GM12878 (cell line): ENCODE data around the gene SPRED3. TPM values are rescaled to one million over a fixed set of nuclear protein-coding genes. Genes with fewer than 3 reads are reported as not detected.
A peak's percentile ranks its signal among the peaks of the same experiment; 100 is the strongest.

Source experiments
- ATAC-seq: fragments of 200-7000 bp; cut with Tn5 transposase; 3 replicates; pipeline ENCODE4 v1.9.1; 2020; ENCODE audit warnings: mild to moderate bottlenecking, moderate library complexity
- BruUV-seq: library from RNA; stranded (reverse); fragments of 400-500 nt; replicated peaks from 2 replicates; lab custom pipeline; 2021; lab: Mats Ljungman, UMichigan
- CTCF ChIA-PET: fragments of 300-600 bp; sonication (Branson Sonifier 250); formaldehyde crosslinking; extraction: SDS; loops from one replicate; lab custom pipeline; 2021; ENCODE audit warnings: inconsistent platforms; lab: Yijun Ruan, JAX
- POLR2A ChIA-PET: fragments of 350-600 bp; formaldehyde crosslinking; extraction: SDS; loops from one replicate; lab custom pipeline; 2021; ENCODE audit warnings: inconsistent platforms; lab: Charles Lee
- RAD21 ChIA-PET: fragments of 300-600 bp; sonication (Branson Sonifier 250); formaldehyde crosslinking; loops from one replicate; lab custom pipeline; 2023; ENCODE audit warnings: antibody characterized with exemption; ENCODE audit not compliant: unreplicated experiment; lab: Charles Lee
- SMC1A ChIA-PET: fragments of 300-600 bp; sonication (Branson Sonifier 250); formaldehyde crosslinking; loops from one replicate; lab custom pipeline; 2023; ENCODE audit not compliant: unreplicated experiment, uncharacterized antibody; lab: Charles Lee
- DNase-seq: peaks from one replicate; pipeline ENCODE4 v3.0.0-alpha.2; 2011; ENCODE audit warnings: low read depth, low spot score
- FAIRE-seq: peaks from 3 replicates; lab custom pipeline; 2011; peaks lifted over from hg19 to GRCh38; lab: Jason Lieb, UNC
- H2AFZ ChIP-seq: 2 replicates; pipeline ENCODE4 v1.6.0; 2011; ENCODE audit warnings: low read depth, low read length, control low read depth; ENCODE audit not compliant: control insufficient read depth
- H3K27ac ChIP-seq: 2 replicates; pipeline ENCODE4 v1.5.1; 2011; ENCODE audit warnings: control low read depth; ENCODE audit not compliant: control insufficient read depth, insufficient read depth
- H3K27me3 ChIP-seq, 2 experiments: replicated peaks in 1 of 2; 2 replicates each; pipeline versions ENCODE4 v1.6.0 to v1.6.1; 2011; ENCODE audit warnings: low read length in 1 of 2; ENCODE audit not compliant: control insufficient read depth in 2 of 2, insufficient read depth in 2 of 2
- H3K36me3 ChIP-seq, 2 experiments: 2 replicates each; pipeline ENCODE4 v1.5.1; 2011; ENCODE audit warnings: low read length in 1 of 2; ENCODE audit not compliant: control insufficient read depth in 2 of 2, insufficient read depth in 2 of 2
- H3K4me1 ChIP-seq: 2 replicates; pipeline ENCODE4 v1.6.1; 2011; ENCODE audit warnings: mild to moderate bottlenecking, low read length, moderate library complexity, mixed read lengths; ENCODE audit not compliant: control insufficient read depth, insufficient read depth
- H3K4me2 ChIP-seq: 2 replicates; pipeline ENCODE4 v1.6.0; 2011; ENCODE audit warnings: control low read depth; ENCODE audit not compliant: control insufficient read depth, insufficient read depth
- H3K4me3 ChIP-seq: fragments of 200-600 bp; sonication (generic); 2 replicates; pipeline ENCODE4 v1.5.1; 2016
- H3K79me2 ChIP-seq: 2 replicates; pipeline ENCODE4 v1.6.0; 2011; ENCODE audit warnings: low read length; ENCODE audit not compliant: control insufficient read depth, insufficient read depth
- H3K9ac ChIP-seq: 2 replicates; pipeline ENCODE4 v1.8.0; 2011; ENCODE audit warnings: low read length, control low read depth, mixed read lengths; ENCODE audit not compliant: control insufficient read depth, insufficient read depth
- H3K9me3 ChIP-seq: replicated peaks from 3 replicates; pipeline ENCODE4 v1.5.1; 2011; ENCODE audit warnings: mild to moderate bottlenecking, low read length; ENCODE audit not compliant: control insufficient read depth, insufficient read depth
- H4K20me1 ChIP-seq: 2 replicates; pipeline ENCODE4 v1.6.0; 2011; ENCODE audit not compliant: control insufficient read depth, insufficient read depth
- ASH2L ChIP-seq: fragments of 300-600, 200-600 bp; sonication (generic); IDR thresholded peaks from 2 replicates; pipeline ENCODE4 v1.6.1; 2017; ENCODE audit warnings: low read depth, mild to moderate bottlenecking, borderline replicate concordance
- EED ChIP-seq: sonication (generic); IDR thresholded peaks from 2 replicates; pipeline ENCODE4 v1.6.1; 2016; ENCODE audit warnings: antibody characterized with exemption, low read depth
- SIX5 ChIP-seq: IDR thresholded peaks from 2 replicates; pipeline ENCODE4 v1.6.1; 2011; ENCODE audit warnings: mild to moderate bottlenecking, low read depth, low read length, moderate library complexity; ENCODE audit not compliant: severe bottlenecking
- SMC3 ChIP-seq: IDR thresholded peaks from 2 replicates; pipeline ENCODE4 v1.6.1; 2011; ENCODE audit warnings: low read length, improper control_type of control experiment, borderline replicate concordance
- SRF ChIP-seq, 2 experiments: IDR thresholded peaks; 2 replicates each; pipeline ENCODE4 v1.6.1; 2011; ENCODE audit warnings: low read depth in 2 of 2, low read length in 2 of 2, mild to moderate bottlenecking in 1 of 2, moderate library complexity in 1 of 2
- WRNIP1 ChIP-seq: IDR thresholded peaks from 2 replicates; pipeline ENCODE4 v1.6.1; 2011; ENCODE audit warnings: low read depth, low read length, improper control_type of control experiment, borderline replicate concordance
- ZNF274 ChIP-seq: IDR thresholded peaks from one replicate; pipeline ENCODE4 v1.8.0; 2011; ENCODE audit not compliant: insufficient read length, insufficient read depth
- WGBS: methylation state at CpG from one replicate; pipeline ENCODE4 v1.1.6; 2016; ENCODE audit warnings: low lambda C conversion rate; ENCODE audit not compliant: insufficient replicate concordance, insufficient coverage; ENCODE audit errors: missing lambda C conversion rate; 5-methylcytosine and 5-hydroxymethylcytosine counted together
- in situ Hi-C: fragments of 300-500 bp; cut with MboI; formaldehyde crosslinking; loops from 9 replicates; pipeline ENCODE4 v1.14.3; 2018; ENCODE audit warnings: mixed read lengths
- intact Hi-C: fragments of 100-400 bp; cut with micrococcal nuclease; formaldehyde crosslinking; loops from one replicate; pipeline ENCODE4 v1.14.2; 2022; ENCODE audit not compliant: unreplicated experiment
- polyA plus RNA-seq, 11 experiments: library from polyadenylated mRNA; depleted of rRNA in 4 of 11; unstranded in 6 of 11; stranded (reverse) in 5 of 11; fragments of >200 nt; fragmentation: Nextera tagmentation in 4 of 11; fragmentation: Illumina TruSeq in 1 of 11; extraction: Ambion mirVana in 4 of 11; extraction: Trizol in 1 of 11; gene quantifications; 1 replicate in 1 of 11; 2 replicates in 10 of 11; pipeline versions ENCODE4 v1.2.1 to v1.2.3, GENCODE V29; 2011 to 2016; ENCODE audit warnings: inconsistent platforms in 2 of 11, missing spikeins in 2 of 11, low read depth in 1 of 11
- total RNA-seq, 4 experiments: library from RNA; depleted of rRNA in 3 of 4; stranded (reverse); fragments of >200 nt in 3 of 4; fragmentation: Illumina TruSeq in 1 of 4; extraction: Trizol in 1 of 4; gene quantifications; 2 replicates each; pipeline versions ENCODE4 v1.2.1 to v1.2.3, GENCODE V29; 2013 to 2021
- TF ChIP-seq, protein P1 (sequence below): fragments of 150-350 bp; IDR thresholded peaks from 2 replicates; pipeline ENCODE4 v1.6.1; 2016; ENCODE audit warnings: low read depth, low read length
- TF ChIP-seq, protein P2 (sequence below): fragments of 450-650 bp; formaldehyde crosslinking; IDR thresholded peaks from 2 replicates; pipeline ENCODE4 v1.4.0; 2022; ENCODE audit warnings: mild to moderate bottlenecking, moderate library complexity
- TF ChIP-seq, protein P3 (sequence below): fragments of 450-650 bp; IDR thresholded peaks from 2 replicates; pipeline ENCODE4 v1.6.1; 2017; ENCODE audit warnings: mild to moderate bottlenecking, low read depth, inconsistent platforms; ENCODE audit not compliant: poor library complexity, severe bottlenecking
- TF ChIP-seq, protein P4 (sequence below): fragments of 450-650 bp; IDR thresholded peaks from 2 replicates; pipeline ENCODE4 v1.6.1; 2016; ENCODE audit warnings: mild to moderate bottlenecking, moderate library complexity, borderline replicate concordance

SPRED3 gene
- total and polyA plus RNA-seq, 10 of the 15 experiments (the other 5 are each of a cell fraction or from before 2014, with no cell fraction given), result 0.09 to 1.5 (median 0.31) TPM; not detected in 2

DNA sequence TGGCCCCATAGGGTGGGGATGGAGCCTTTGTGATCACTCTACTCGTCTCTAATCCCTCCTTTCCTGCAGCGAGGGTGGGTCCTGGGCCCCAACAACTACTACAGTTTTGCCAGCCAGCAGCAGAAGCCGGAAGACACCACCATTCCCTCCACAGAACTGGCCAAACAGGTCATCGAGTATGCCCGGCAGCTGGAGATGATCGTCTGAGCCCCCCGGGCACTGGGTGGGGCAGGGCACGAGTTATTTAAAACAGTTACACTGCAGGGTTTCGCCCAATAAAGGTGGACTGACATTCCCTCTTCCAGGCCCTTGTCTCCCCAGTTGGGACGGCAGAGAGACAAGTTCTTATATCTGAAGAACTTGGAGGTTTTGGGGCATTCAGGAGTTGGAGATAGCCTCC is 5.3 kb upstream of the SPRED3 start:
- H4K20me1 ChIP-seq, result 0 out of 2 replicates have a peak, but pooled peaks cover 2% of the 10 kb centered on the region
- POLR2A ChIA-PET, result no interaction called here
- ATAC-seq, result no peak
- TF ChIP-seq, protein P1, sequence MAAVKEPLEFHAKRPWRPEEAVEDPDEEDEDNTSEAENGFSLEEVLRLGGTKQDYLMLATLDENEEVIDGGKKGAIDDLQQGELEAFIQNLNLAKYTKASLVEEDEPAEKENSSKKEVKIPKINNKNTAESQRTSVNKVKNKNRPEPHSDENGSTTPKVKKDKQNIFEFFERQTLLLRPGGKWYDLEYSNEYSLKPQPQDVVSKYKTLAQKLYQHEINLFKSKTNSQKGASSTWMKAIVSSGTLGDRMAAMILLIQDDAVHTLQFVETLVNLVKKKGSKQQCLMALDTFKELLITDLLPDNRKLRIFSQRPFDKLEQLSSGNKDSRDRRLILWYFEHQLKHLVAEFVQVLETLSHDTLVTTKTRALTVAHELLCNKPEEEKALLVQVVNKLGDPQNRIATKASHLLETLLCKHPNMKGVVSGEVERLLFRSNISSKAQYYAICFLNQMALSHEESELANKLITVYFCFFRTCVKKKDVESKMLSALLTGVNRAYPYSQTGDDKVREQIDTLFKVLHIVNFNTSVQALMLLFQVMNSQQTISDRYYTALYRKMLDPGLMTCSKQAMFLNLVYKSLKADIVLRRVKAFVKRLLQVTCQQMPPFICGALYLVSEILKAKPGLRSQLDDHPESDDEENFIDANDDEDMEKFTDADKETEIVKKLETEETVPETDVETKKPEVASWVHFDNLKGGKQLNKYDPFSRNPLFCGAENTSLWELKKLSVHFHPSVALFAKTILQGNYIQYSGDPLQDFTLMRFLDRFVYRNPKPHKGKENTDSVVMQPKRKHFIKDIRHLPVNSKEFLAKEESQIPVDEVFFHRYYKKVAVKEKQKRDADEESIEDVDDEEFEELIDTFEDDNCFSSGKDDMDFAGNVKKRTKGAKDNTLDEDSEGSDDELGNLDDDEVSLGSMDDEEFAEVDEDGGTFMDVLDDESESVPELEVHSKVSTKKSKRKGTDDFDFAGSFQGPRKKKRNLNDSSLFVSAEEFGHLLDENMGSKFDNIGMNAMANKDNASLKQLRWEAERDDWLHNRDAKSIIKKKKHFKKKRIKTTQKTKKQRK, result no peak
- TF ChIP-seq SRF (IDR thresholded peaks at IDR 0.05; ENCODE audit: low read depth in 2 of 2, low read length in 2 of 2) (no peak), SMC3 (no peak), ZNF274 (no peak), SIX5 (no peak), EED (no peak), WRNIP1 (no peak), ASH2L (no peak)
- TF ChIP-seq, protein P2, sequence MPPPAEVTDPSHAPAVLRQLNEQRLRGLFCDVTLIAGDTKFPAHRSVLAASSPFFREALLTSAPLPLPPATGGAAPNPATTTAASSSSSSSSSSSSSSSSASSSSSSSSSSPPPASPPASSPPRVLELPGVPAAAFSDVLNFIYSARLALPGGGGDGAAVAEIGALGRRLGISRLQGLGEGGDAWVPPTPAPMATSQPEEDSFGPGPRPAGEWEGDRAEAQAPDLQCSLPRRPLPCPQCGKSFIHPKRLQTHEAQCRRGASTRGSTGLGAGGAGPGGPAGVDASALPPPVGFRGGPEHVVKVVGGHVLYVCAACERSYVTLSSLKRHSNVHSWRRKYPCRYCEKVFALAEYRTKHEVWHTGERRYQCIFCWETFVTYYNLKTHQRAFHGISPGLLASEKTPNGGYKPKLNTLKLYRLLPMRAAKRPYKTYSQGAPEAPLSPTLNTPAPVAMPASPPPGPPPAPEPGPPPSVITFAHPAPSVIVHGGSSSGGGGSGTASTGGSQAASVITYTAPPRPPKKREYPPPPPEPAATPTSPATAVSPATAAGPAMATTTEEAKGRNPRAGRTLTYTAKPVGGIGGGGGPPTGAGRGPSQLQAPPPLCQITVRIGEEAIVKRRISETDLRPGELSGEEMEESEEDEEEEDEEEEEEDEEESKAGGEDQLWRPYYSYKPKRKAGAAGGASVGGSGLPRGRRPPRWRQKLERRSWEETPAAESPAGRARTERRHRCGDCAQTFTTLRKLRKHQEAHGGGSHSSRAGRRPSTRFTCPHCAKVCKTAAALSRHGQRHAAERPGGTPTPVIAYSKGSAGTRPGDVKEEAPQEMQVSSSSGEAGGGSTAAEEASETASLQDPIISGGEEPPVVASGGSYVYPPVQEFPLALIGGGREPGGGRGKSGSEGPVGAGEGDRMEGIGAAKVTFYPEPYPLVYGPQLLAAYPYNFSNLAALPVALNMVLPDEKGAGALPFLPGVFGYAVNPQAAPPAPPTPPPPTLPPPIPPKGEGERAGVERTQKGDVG (CRISPR knock-in tag), result no peak
- TF ChIP-seq, protein P3, sequence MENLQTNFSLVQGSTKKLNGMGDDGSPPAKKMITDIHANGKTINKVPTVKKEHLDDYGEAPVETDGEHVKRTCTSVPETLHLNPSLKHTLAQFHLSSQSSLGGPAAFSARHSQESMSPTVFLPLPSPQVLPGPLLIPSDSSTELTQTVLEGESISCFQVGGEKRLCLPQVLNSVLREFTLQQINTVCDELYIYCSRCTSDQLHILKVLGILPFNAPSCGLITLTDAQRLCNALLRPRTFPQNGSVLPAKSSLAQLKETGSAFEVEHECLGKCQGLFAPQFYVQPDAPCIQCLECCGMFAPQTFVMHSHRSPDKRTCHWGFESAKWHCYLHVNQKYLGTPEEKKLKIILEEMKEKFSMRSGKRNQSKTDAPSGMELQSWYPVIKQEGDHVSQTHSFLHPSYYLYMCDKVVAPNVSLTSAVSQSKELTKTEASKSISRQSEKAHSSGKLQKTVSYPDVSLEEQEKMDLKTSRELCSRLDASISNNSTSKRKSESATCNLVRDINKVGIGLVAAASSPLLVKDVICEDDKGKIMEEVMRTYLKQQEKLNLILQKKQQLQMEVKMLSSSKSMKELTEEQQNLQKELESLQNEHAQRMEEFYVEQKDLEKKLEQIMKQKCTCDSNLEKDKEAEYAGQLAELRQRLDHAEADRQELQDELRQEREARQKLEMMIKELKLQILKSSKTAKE, result no peak
- TF ChIP-seq, protein P4, sequence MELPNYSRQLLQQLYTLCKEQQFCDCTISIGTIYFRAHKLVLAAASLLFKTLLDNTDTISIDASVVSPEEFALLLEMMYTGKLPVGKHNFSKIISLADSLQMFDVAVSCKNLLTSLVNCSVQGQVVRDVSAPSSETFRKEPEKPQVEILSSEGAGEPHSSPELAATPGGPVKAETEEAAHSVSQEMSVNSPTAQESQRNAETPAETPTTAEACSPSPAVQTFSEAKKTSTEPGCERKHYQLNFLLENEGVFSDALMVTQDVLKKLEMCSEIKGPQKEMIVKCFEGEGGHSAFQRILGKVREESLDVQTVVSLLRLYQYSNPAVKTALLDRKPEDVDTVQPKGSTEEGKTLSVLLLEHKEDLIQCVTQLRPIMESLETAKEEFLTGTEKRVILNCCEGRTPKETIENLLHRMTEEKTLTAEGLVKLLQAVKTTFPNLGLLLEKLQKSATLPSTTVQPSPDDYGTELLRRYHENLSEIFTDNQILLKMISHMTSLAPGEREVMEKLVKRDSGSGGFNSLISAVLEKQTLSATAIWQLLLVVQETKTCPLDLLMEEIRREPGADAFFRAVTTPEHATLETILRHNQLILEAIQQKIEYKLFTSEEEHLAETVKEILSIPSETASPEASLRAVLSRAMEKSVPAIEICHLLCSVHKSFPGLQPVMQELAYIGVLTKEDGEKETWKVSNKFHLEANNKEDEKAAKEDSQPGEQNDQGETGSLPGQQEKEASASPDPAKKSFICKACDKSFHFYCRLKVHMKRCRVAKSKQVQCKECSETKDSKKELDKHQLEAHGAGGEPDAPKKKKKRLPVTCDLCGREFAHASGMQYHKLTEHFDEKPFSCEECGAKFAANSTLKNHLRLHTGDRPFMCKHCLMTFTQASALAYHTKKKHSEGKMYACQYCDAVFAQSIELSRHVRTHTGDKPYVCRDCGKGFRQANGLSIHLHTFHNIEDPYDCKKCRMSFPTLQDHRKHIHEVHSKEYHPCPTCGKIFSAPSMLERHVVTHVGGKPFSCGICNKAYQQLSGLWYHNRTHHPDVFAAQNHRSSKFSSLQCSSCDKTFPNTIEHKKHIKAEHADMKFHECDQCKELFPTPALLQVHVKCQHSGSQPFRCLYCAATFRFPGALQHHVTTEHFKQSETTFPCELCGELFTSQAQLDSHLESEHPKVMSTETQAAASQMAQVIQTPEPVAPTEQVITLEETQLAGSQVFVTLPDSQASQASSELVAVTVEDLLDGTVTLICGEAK, result no peak

More for the DNA sequence above, 5.3 kb upstream of the SPRED3 start:
- Histone ChIP-seq H3K27me3 (no peaks in the 10 kb centered on the region), H3K79me2 (0 out of 2 replicates have a peak, but pooled peaks cover 1% of the 10 kb centered on the region), H3K4me1 (peaks cover 11% of the 10 kb centered on the region), H3K36me3 (peaks cover 17% of the 10 kb centered on the region in 2 experiments; a peak in 3 of 4 replicates), H3K4me2 (no peak overlapping the region), H2AFZ (no peak overlapping the region), H3K27ac (no peak overlapping the region), H3K4me3 (no peak overlapping the region), H3K9ac (no peak overlapping the region), H3K9me3 (no peaks in the 10 kb centered on the region)
- CTCF ChIA-PET, result no interaction called here
- no peak for FAIRE-seq
- SMC1A ChIA-PET, result no interaction called here
- in situ Hi-C loops (no loop called here), intact Hi-C loops (no loop called here)
- TSS peak; percentile 33 for BruUV-seq
- RAD21 ChIA-PET, result no interaction called here
- WGBS, result 93% methylated on average over 10 of the region's 10 CpGs
- no peak for DNase-seq
